Mononuclear cell (primary cell): ENCODE results near the gene NIPSNAP2. TPM values are rescaled to one million over a fixed set of nuclear protein-coding genes. Genes with fewer than 3 reads are reported as not detected.
"Not testable (repeated sequence)": the region's sequence is repeated elsewhere in the genome, so short reads cannot be mapped to it uniquely, and the experiment has no call there.

Experiments used
- H3K27me3 ChIP-seq: 2 replicates; pipeline ENCODE4 v1.6.0; 2011; ENCODE audit warnings: low read length, control low read depth; ENCODE audit not compliant: insufficient read depth
- H3K4me1 ChIP-seq: 2 replicates; pipeline ENCODE4 v1.5.1; 2011; ENCODE audit warnings: mild to moderate bottlenecking, low read length, control low read depth; ENCODE audit not compliant: insufficient read depth
- H3K4me3 ChIP-seq: 2 replicates; pipeline ENCODE4 v1.5.1; 2011; ENCODE audit warnings: mild to moderate bottlenecking, low read length, moderate library complexity
- H3K9me3 ChIP-seq: 2 replicates; pipeline ENCODE4 v1.5.1; 2011; ENCODE audit warnings: low read depth, mild to moderate bottlenecking, control low read depth, low read length
- total RNA-seq: library from RNA; depleted of rRNA; stranded (reverse); fragments of >200 nt; gene quantifications from one replicate; pipeline ENCODE4 v1.2.3, GENCODE V29; 2012

Gene NIPSNAP2
- total RNA-seq, 1 donor = 67.2 TPM

- H3K27me3 ChIP-seq, H3K4me3 ChIP-seq, H3K9me3 ChIP-seq: not testable (repeated sequence)
- peaks cover 27% of the 10 kb centered on the region for H3K4me1 ChIP-seq
Observed at GRCh38 chr7:56048763-56049162, 84.4 kb downstream of the NIPSNAP2 start.

Other genes with a start within 250 kb of the NIPSNAP2 start
- gene SEPTIN14, start 101.8 kb upstream of the NIPSNAP2 start, total RNA-seq = not detected
- gene ZNF713, start 77.1 kb upstream of the NIPSNAP2 start, total RNA-seq = 2.8 TPM
- 6.4 TPM for gene MRPS17, start 12.7 kb upstream of the NIPSNAP2 start, total RNA-seq
- 1.6 TPM for gene PSPH, start 86.9 kb downstream of the NIPSNAP2 start, total RNA-seq
- 54.6 TPM for gene CCT6A, start 87.2 kb downstream of the NIPSNAP2 start, total RNA-seq
- gene SUMF2, start 99.7 kb downstream of the NIPSNAP2 start, total RNA-seq = 79.3 TPM
- gene PHKG1, start 128.4 kb downstream of the NIPSNAP2 start, total RNA-seq = 3.1 TPM
- 215 TPM for gene CHCHD2, start 141.9 kb downstream of the NIPSNAP2 start, total RNA-seq
- gene NUPR2, start 151.8 kb downstream of the NIPSNAP2 start, total RNA-seq = not detected